B cell (primary cell): ENCODE measurements around the gene GDPD4. TPM values are rescaled to one million over a fixed set of nuclear protein-coding genes. Genes with fewer than 3 reads are reported as not detected.

Source experiments
- ATAC-seq: fragments of 200-7000 bp; cut with Tn5 transposase; one replicate; pipeline ENCODE4 v1.10.0; 2021; ENCODE audit warnings: low read depth, mild to moderate bottlenecking, moderate number of reproducible peaks, moderate library complexity
- CTCF ChIA-PET: fragments of 350-600 bp; sonication (Branson Sonifier 250); formaldehyde crosslinking; loops from one replicate; lab custom pipeline; 2021; ENCODE audit warnings: antibody characterized with exemption, inconsistent platforms; lab: Charles Lee
- POLR2A ChIA-PET: fragments of 350-600 bp; sonication (Branson Sonifier 250); formaldehyde crosslinking; loops from one replicate; lab custom pipeline; 2021; ENCODE audit warnings: antibody characterized with exemption; lab: Charles Lee
- DNase-seq: peaks from one replicate; pipeline ENCODE4 v3.0.0; 2013
- H2AFZ ChIP-seq: 2 replicates; pipeline ENCODE4 v1.6.1; 2012; ENCODE audit warnings: mild to moderate bottlenecking, low read depth, low read length; ENCODE audit not compliant: insufficient read depth, poor library complexity, severe bottlenecking
- H3K27ac ChIP-seq, 2 donors: 1 replicate in 1 of 2; 2 replicates in 1 of 2; pipeline ENCODE4 v1.5.1; 2012 to 2013; ENCODE audit warnings: low read length in 2 of 2, mild to moderate bottlenecking in 2 of 2, moderate library complexity in 1 of 2
- H3K27me3 ChIP-seq, 4 experiments: fragments of 200-600 bp in 1 of 4; sonication (generic) in 1 of 4; replicated peaks in 1 of 4; 1 replicate in 2 of 4; 2 replicates in 2 of 4; pipeline versions ENCODE4 v1.6.1 to v1.7.0; 2013 to 2016; ENCODE audit warnings: low read length in 3 of 4, mild to moderate bottlenecking in 2 of 4, mixed read lengths in 1 of 4, moderate library complexity in 1 of 4; ENCODE audit not compliant: insufficient read depth in 4 of 4, control insufficient read depth in 3 of 4; ENCODE audit errors: control extremely low read depth in 1 of 4
- H3K36me3 ChIP-seq, 2 experiments: replicated peaks in 1 of 2; 1 replicate in 1 of 2; 2 replicates in 1 of 2; pipeline versions ENCODE4 v1.6.1 to v1.7.1; 2013; ENCODE audit warnings: low read length in 1 of 2; ENCODE audit not compliant: insufficient read depth in 2 of 2, control insufficient read depth in 1 of 2; ENCODE audit errors: control extremely low read depth in 1 of 2, extremely low read depth in 1 of 2
- H3K4me1 ChIP-seq, 2 donors: fragments of 200-600 bp in 1 of 2; sonication (generic) in 1 of 2; 1 replicate in 1 of 2; 2 replicates in 1 of 2; pipeline versions ENCODE4 v1.5.1 to v1.6.1; 2013 to 2017; ENCODE audit warnings: low read length in 2 of 2; ENCODE audit not compliant: control insufficient read depth in 2 of 2, insufficient read depth in 2 of 2
- H3K4me2 ChIP-seq: replicated peaks from 2 replicates; pipeline ENCODE3; 2012; ENCODE audit warnings: mild to moderate bottlenecking, low read depth, low read length; ENCODE audit not compliant: poor library complexity, severe bottlenecking
- H3K4me3 ChIP-seq, 5 experiments: fragments of 200-600 bp in 1 of 5; sonication (generic) in 1 of 5; 1 replicate in 3 of 5; 2 replicates in 2 of 5; pipeline versions ENCODE4 v1.5.1 to v1.7.0; 2011 to 2016; ENCODE audit warnings: low read length in 4 of 5, mild to moderate bottlenecking in 4 of 5, low read depth in 2 of 5, control low read depth in 1 of 5, moderate library complexity in 1 of 5; ENCODE audit not compliant: insufficient read depth in 1 of 5; ENCODE audit errors: control extremely low read depth in 1 of 5, extremely low read depth in 1 of 5
- H3K79me2 ChIP-seq: fragments of 200-600 bp; sonication (generic); one replicate; pipeline ENCODE4 v1.6.0; 2016; ENCODE audit warnings: low read length; ENCODE audit not compliant: control insufficient read depth, insufficient read depth
- H3K9ac ChIP-seq: fragments of 200-600 bp; sonication (generic); 2 replicates; pipeline ENCODE4 v1.6.1; 2017; ENCODE audit warnings: mild to moderate bottlenecking, low read length, moderate library complexity
- H3K9me3 ChIP-seq, 3 donors: one replicate each; pipeline versions ENCODE4 v1.6.1 to v1.7.1; 2013; ENCODE audit warnings: low read length in 2 of 3; ENCODE audit not compliant: control insufficient read depth in 2 of 3, insufficient read depth in 1 of 3; ENCODE audit errors: control extremely low read depth in 1 of 3
- H4K20me1 ChIP-seq: 2 replicates; pipeline ENCODE4 v1.6.0; 2012; ENCODE audit warnings: mild to moderate bottlenecking, low read length; ENCODE audit not compliant: insufficient read depth, control insufficient read depth, poor library complexity, severe bottlenecking
- H3K27ac Mint-ChIP-seq: one replicate; pipeline ENCODE4 v1.8.0; 2021; ENCODE audit warnings: mixed read lengths
- H3K27me3 Mint-ChIP-seq: one replicate; pipeline ENCODE4 v1.8.0; 2021; ENCODE audit warnings: mixed read lengths
- H3K4me1 Mint-ChIP-seq: one replicate; pipeline ENCODE4 v1.8.0; 2021; ENCODE audit warnings: mixed read lengths
- H3K4me3 Mint-ChIP-seq: one replicate; pipeline ENCODE4 v1.8.0; 2021; ENCODE audit warnings: mixed read lengths
- H3K9me3 Mint-ChIP-seq: one replicate; pipeline ENCODE4 v1.8.0; 2022; ENCODE audit warnings: mixed read lengths; ENCODE audit not compliant: insufficient read depth
- EZH2 ChIP-seq: IDR thresholded peaks from 2 replicates; pipeline ENCODE4 v1.6.1; 2012; ENCODE audit warnings: borderline replicate concordance, low read depth, mild to moderate bottlenecking, moderate library complexity, low read length; ENCODE audit not compliant: insufficient read depth, poor library complexity, severe bottlenecking
- WGBS: methylation state at CpG from one replicate; pipeline ENCODE4 v1.1.5; 2013; ENCODE audit warnings: missing lambda C conversion rate; ENCODE audit not compliant: insufficient coverage; 5-methylcytosine and 5-hydroxymethylcytosine counted together
- intact Hi-C: fragments of 100-400 bp; cut with micrococcal nuclease; formaldehyde crosslinking; loops from one replicate; pipeline ENCODE4 v1.10.0; 2022
- polyA plus RNA-seq: library from polyadenylated mRNA; depleted of rRNA; stranded (reverse); fragments of >200 nt; gene quantifications from 2 replicates; pipeline ENCODE4 v1.2.3, GENCODE V29; 2012
- total RNA-seq, 2 donors: library from RNA; stranded (reverse); fragments of 120-200 nt in 1 of 2; gene quantifications; 1 replicate in 1 of 2; 2 replicates in 1 of 2; pipeline versions ENCODE4 v1.2.3 to v1.2.4, GENCODE V29; 2013 to 2022
- TF ChIP-seq, protein P1 (sequence below): fragments of 200-600 bp; IDR thresholded peaks from one replicate; pipeline ENCODE4 v1.8.0; 2022; ENCODE audit warnings: antibody characterized with exemption, mild to moderate bottlenecking

Gene GDPD4
- total and polyA plus RNA-seq, 2 donors (not counting 1 experiment from before 2014, with no cell fraction given) = not detected

GRCh38 chr11:77217156-77217555, 84.3 kb downstream of the GDPD4 start:
- Mint-ChIP-seq H3K9me3 (peaks cover 2% of the 10 kb centered on the region), H3K4me1 (no peaks in the 10 kb centered on the region), H3K27ac (no peak overlapping the region), H3K4me3 (no peak overlapping the region), H3K27me3 (peaks cover 4% of the 10 kb centered on the region)
- H4K20me1 ChIP-seq = no peaks in the 10 kb centered on the region
- CTCF ChIA-PET = no interaction called here
- H3K4me3 ChIP-seq = no peak overlapping the region
- WGBS = no CpG with 5 or more reads among the region's 2 CpGs
- no peaks in the 10 kb centered on the region for H3K36me3 ChIP-seq
- no peak for DNase-seq
- H3K27ac ChIP-seq = no peak overlapping the region
- no peak overlapping the region for H3K9ac ChIP-seq
- H3K9me3 ChIP-seq = no peaks in the 10 kb centered on the region
- H2AFZ ChIP-seq = no peak overlapping the region
- H3K4me2 ChIP-seq = no peak overlapping the region
- no peak for ATAC-seq
- H3K4me1 ChIP-seq = no peaks in the 10 kb centered on the region
- intact Hi-C loops = no loop called here
- POLR2A ChIA-PET = no interaction called here
- H3K79me2 ChIP-seq = no peaks in the 10 kb centered on the region
- H3K27me3 ChIP-seq = no peaks in the 10 kb centered on the region
- TF ChIP-seq EZH2 = no peak
- TF ChIP-seq, protein P1, sequence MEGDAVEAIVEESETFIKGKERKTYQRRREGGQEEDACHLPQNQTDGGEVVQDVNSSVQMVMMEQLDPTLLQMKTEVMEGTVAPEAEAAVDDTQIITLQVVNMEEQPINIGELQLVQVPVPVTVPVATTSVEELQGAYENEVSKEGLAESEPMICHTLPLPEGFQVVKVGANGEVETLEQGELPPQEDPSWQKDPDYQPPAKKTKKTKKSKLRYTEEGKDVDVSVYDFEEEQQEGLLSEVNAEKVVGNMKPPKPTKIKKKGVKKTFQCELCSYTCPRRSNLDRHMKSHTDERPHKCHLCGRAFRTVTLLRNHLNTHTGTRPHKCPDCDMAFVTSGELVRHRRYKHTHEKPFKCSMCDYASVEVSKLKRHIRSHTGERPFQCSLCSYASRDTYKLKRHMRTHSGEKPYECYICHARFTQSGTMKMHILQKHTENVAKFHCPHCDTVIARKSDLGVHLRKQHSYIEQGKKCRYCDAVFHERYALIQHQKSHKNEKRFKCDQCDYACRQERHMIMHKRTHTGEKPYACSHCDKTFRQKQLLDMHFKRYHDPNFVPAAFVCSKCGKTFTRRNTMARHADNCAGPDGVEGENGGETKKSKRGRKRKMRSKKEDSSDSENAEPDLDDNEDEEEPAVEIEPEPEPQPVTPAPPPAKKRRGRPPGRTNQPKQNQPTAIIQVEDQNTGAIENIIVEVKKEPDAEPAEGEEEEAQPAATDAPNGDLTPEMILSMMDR = no peak

DNA sequence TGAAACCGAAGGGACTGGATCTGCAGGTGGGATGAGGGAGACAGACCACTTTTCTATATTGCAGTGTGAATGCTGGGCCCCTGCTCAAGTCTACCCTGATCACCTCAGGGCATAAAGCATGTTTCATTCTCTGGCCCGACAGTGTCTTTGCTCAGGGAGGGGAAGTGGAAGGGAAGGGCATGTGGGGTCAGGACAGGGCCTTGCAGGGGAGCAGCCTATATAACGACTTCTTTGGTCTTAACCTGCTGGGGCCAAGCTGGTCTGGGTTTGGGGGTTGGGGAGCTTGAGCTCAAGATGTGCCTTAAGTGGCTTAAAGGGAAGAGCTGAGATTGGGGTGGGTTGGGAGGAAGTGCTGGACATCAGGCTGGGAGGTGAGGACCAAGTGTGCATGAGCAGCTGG, 86.4 kb downstream of the GDPD4 start:
- ChIA-PET CTCF (no interaction called here), POLR2A (no interaction called here)
- no peak for TF ChIP-seq EZH2
- TF ChIP-seq, protein P1 = no peak
- 65% methylated on average over 2 of the region's 3 CpGs for WGBS
- no peaks in the 10 kb centered on the region for H3K27me3 ChIP-seq
- H3K27ac ChIP-seq = no peak overlapping the region
- no peak overlapping the region for H2AFZ ChIP-seq
- no peak overlapping the region for H3K9ac ChIP-seq
- no peaks in the 10 kb centered on the region for H4K20me1 ChIP-seq
- no peak overlapping the region for H3K27ac Mint-ChIP-seq
- ATAC-seq = no peak
- H3K4me1 Mint-ChIP-seq = no peaks in the 10 kb centered on the region
- no peaks in the 10 kb centered on the region for H3K36me3 ChIP-seq
- no peak for DNase-seq
- no peaks in the 10 kb centered on the region for H3K4me1 ChIP-seq
- no peak overlapping the region for H3K4me2 ChIP-seq
- no peaks in the 10 kb centered on the region for H3K27me3 Mint-ChIP-seq
- no peaks in the 10 kb centered on the region for H3K79me2 ChIP-seq
- H3K4me3 Mint-ChIP-seq = no peak overlapping the region
- H3K9me3 Mint-ChIP-seq = peaks cover 2% of the 10 kb centered on the region
- H3K4me3 ChIP-seq = no peak overlapping the region
- intact Hi-C loops = no loop called here
- H3K9me3 ChIP-seq = no peaks in the 10 kb centered on the region
